GM23338 (cell line): ENCODE results near the gene FGA.

ENCODE experiments used
- CREB1 ChIP-seq: fragments of 250-450 bp; sonication (Bioruptor Pico); IDR thresholded peaks from 2 replicates; pipeline ENCODE4 v1.5.0; 2020; ENCODE audit warnings: low read depth, mild to moderate bottlenecking, moderate library complexity
- EZH2 ChIP-seq: fragments of 200-600 bp; sonication (generic); IDR thresholded peaks from one replicate; pipeline ENCODE4 v1.8.0; 2017; ENCODE audit warnings: antibody characterized with exemption, mild to moderate bottlenecking, low read depth; ENCODE audit not compliant: unreplicated experiment
- POLR2AphosphoS5 ChIP-seq: IDR thresholded peaks from 2 replicates; pipeline ENCODE4 v1.6.1; 2016; ENCODE audit warnings: antibody characterized with exemption, low read depth
- TF ChIP-seq, protein P1 (sequence below): IDR thresholded peaks from 2 replicates; pipeline ENCODE4 v1.6.1; 2016; ENCODE audit warnings: antibody characterized with exemption
- TF ChIP-seq, protein P2 (sequence below), 2 experiments: fragments of 200-600 bp in 1 of 2; sonication (generic) in 1 of 2; conservative IDR thresholded peaks; 2 replicates each; pipeline versions ENCODE4 v1.5.1 to v1.6.1; 2016 to 2017; ENCODE audit warnings: antibody characterized with exemption in 2 of 2, low read depth in 2 of 2, mild to moderate bottlenecking in 2 of 2, moderate library complexity in 1 of 2

DNA sequence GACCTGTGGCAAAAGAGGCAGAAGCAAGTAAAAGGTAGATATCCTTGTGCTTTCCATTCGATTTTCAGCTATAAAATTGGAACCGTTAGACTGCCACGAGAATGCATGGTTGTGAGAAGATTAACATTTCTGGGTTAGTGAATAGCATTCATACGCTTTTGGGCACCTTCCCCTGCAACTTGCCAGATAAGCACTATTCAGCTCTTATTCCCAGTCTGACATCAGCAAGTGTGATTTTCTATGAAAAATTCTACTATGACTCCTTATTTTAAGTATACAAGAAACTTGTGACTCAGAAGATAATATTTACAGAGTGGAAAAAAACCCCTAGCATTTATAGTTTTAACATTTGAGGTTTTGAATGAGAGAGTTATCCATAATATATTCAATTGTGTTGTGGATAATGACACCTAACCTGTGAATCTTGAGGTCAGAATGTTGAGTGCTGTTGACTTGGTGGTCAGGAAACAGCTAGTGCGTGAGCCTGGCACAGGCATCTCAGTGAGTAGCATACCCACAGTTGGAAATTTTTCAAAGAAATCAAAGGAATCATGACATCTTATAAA, 23.8 kb downstream of the FGA start:
- no peak for TF ChIP-seq EZH2
- TF ChIP-seq, protein P1, sequence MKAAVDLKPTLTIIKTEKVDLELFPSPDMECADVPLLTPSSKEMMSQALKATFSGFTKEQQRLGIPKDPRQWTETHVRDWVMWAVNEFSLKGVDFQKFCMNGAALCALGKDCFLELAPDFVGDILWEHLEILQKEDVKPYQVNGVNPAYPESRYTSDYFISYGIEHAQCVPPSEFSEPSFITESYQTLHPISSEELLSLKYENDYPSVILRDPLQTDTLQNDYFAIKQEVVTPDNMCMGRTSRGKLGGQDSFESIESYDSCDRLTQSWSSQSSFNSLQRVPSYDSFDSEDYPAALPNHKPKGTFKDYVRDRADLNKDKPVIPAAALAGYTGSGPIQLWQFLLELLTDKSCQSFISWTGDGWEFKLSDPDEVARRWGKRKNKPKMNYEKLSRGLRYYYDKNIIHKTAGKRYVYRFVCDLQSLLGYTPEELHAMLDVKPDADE, result no peak
- TF ChIP-seq, protein P2, sequence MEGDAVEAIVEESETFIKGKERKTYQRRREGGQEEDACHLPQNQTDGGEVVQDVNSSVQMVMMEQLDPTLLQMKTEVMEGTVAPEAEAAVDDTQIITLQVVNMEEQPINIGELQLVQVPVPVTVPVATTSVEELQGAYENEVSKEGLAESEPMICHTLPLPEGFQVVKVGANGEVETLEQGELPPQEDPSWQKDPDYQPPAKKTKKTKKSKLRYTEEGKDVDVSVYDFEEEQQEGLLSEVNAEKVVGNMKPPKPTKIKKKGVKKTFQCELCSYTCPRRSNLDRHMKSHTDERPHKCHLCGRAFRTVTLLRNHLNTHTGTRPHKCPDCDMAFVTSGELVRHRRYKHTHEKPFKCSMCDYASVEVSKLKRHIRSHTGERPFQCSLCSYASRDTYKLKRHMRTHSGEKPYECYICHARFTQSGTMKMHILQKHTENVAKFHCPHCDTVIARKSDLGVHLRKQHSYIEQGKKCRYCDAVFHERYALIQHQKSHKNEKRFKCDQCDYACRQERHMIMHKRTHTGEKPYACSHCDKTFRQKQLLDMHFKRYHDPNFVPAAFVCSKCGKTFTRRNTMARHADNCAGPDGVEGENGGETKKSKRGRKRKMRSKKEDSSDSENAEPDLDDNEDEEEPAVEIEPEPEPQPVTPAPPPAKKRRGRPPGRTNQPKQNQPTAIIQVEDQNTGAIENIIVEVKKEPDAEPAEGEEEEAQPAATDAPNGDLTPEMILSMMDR (conservative IDR thresholded peaks at IDR 0.05; ENCODE audit: low read depth in 2 of 2), result no peak
- no peak for TF ChIP-seq CREB1
- TF ChIP-seq POLR2AphosphoS5, result no peak
